ENCODE results near the gene ORC5.

- TF ChIP-seq CTCF (IDR thresholded peaks at IDR 0.05) (no peak), ZFX (IDR thresholded peaks at IDR 0.05; ENCODE audit: borderline replicate concordance) (no peak)
Measured at GRCh38 chr7:104225451-104225850, 17.6 kb upstream of the ORC5 start.

Measured in 22Rv1 (cell line).